HCT116 (cell line): ENCODE data around the gene YWHAB. TPM values are rescaled to one million over a fixed set of nuclear protein-coding genes. Genes with fewer than 3 reads are reported as not detected.
A peak's percentile ranks its signal among the peaks of the same experiment; 100 is the strongest.

Source experiments
- ATAC-seq: fragments of 200-7000 bp; cut with Tn5 transposase; 2 replicates; pipeline ENCODE4 v1.9.1; 2020; ENCODE audit warnings: mild to moderate bottlenecking, moderate library complexity
- BruUV-seq: library from RNA; stranded (reverse); fragments of 400-500 nt; replicated peaks from 2 replicates; lab custom pipeline; 2021; lab: Mats Ljungman, UMichigan
- CTCF ChIA-PET: fragments of 300-600 bp; sonication (Branson Sonifier 250); formaldehyde crosslinking; loops from one replicate; lab custom pipeline; 2021; ENCODE audit warnings: antibody characterized with exemption; lab: Charles Lee
- POLR2A ChIA-PET: fragments of 300-600, 350-600 bp; sonication (Branson Sonifier 250); formaldehyde crosslinking; loops from one replicate; lab custom pipeline; 2021; ENCODE audit warnings: antibody characterized with exemption; lab: Charles Lee
- RAD21 ChIA-PET, 2 experiments: fragments of 300-600 bp; sonication (Branson Sonifier 250); formaldehyde crosslinking; loops; one replicate each; lab custom pipeline; 2023; ENCODE audit warnings: low total read pairs in 2 of 2; ENCODE audit not compliant: uncharacterized antibody in 2 of 2, unreplicated experiment in 2 of 2, low non-redundant PET in 1 of 2; lab: Charles Lee
- DNase-seq: peaks from one replicate; pipeline ENCODE4 v3.0.0-alpha.2; 2010; ENCODE audit warnings: low read depth, low spot score
- H2AFZ ChIP-seq: fragments of 200-600 bp; shearing (Covaris generic), sonication (generic); 2 replicates; pipeline ENCODE4 v1.6.1; 2017; ENCODE audit warnings: low read depth, mixed run types, mixed read lengths, antibody characterized with exemption, low read length; ENCODE audit not compliant: poor library complexity, severe bottlenecking
- H3K27ac ChIP-seq: 2 replicates; pipeline ENCODE4 v1.5.1; 2012; ENCODE audit warnings: low read depth, low read length
- H3K27me3 ChIP-seq: fragments of 200-600 bp; sonication (generic); 2 replicates; pipeline ENCODE4 v1.6.1; 2016; ENCODE audit warnings: mixed run types, low read length, mixed read lengths; ENCODE audit not compliant: insufficient read depth
- H3K36me3 ChIP-seq, 2 experiments: fragments of 200-500 bp in 1 of 2; fragments of 200-600 bp in 1 of 2; sonication (Bioruptor generic) in 1 of 2; sonication (generic) in 1 of 2; 2 replicates each; pipeline versions ENCODE4 v1.5.1 to v1.6.1; 2014 to 2016; ENCODE audit warnings: low read length in 2 of 2, inconsistent platforms in 1 of 2, mixed read lengths in 1 of 2, mixed run types in 1 of 2; ENCODE audit not compliant: insufficient read depth in 2 of 2, control insufficient read depth in 1 of 2
- H3K4me1 ChIP-seq, 2 experiments: fragments of 200-600 bp in 1 of 2; sonication (generic) in 1 of 2; 2 replicates each; pipeline versions ENCODE4 v1.5.1 to v1.6.1; 2012 to 2017; ENCODE audit warnings: low read length in 2 of 2, inconsistent platforms in 1 of 2, mild to moderate bottlenecking in 1 of 2, mixed read lengths in 1 of 2, mixed run types in 1 of 2, moderate library complexity in 1 of 2; ENCODE audit not compliant: insufficient read depth in 2 of 2, control insufficient read depth in 1 of 2
- H3K4me2 ChIP-seq: fragments of 200-600 bp; sonication (generic); 2 replicates; pipeline ENCODE4 v1.6.1; 2017; ENCODE audit warnings: mixed run types, low read length, mixed read lengths
- H3K4me3 ChIP-seq, 2 experiments: fragments of 200-600 bp in 1 of 2; sonication (generic) in 1 of 2; replicated peaks in 1 of 2; 2 replicates each; pipeline ENCODE4 v1.5.1; 2011 to 2016; ENCODE audit warnings: low read length in 2 of 2, control low read depth in 1 of 2, low read depth in 1 of 2, mild to moderate bottlenecking in 1 of 2, mixed read lengths in 1 of 2, mixed run types in 1 of 2
- H3K79me2 ChIP-seq: fragments of 200-600 bp; sonication (generic); 2 replicates; pipeline ENCODE4 v1.6.1; 2017; ENCODE audit warnings: mild to moderate bottlenecking, mixed run types, low read length, moderate library complexity, mixed read lengths; ENCODE audit not compliant: insufficient read depth
- H3K9ac ChIP-seq: fragments of 200-600 bp; sonication (generic); 2 replicates; pipeline ENCODE4 v1.6.1; 2016; ENCODE audit warnings: low read length, mixed read lengths
- H3K9me2 ChIP-seq: fragments of 200-600 bp; sonication (generic), shearing (Covaris generic); 2 replicates; pipeline ENCODE4 v1.6.1; 2017; ENCODE audit warnings: mixed run types, mild to moderate bottlenecking, moderate library complexity; ENCODE audit not compliant: insufficient read depth
- H3K9me3 ChIP-seq, 2 experiments: fragments of 200-500 bp in 1 of 2; fragments of 200-600 bp in 1 of 2; sonication (Bioruptor generic) in 1 of 2; sonication (generic) in 1 of 2; 2 replicates each; pipeline ENCODE4 v1.6.1; 2014 to 2017; ENCODE audit warnings: low read length in 2 of 2, mixed read lengths in 2 of 2, inconsistent platforms in 1 of 2, low read depth in 1 of 2, mild to moderate bottlenecking in 1 of 2, mixed run types in 1 of 2, moderate library complexity in 1 of 2; ENCODE audit not compliant: control insufficient read depth in 1 of 2, insufficient read depth in 1 of 2
- H4K20me1 ChIP-seq: fragments of 200-600 bp; sonication (generic), shearing (Covaris generic); 2 replicates; pipeline ENCODE4 v1.6.1; 2017; ENCODE audit warnings: mixed run types, mild to moderate bottlenecking, moderate library complexity; ENCODE audit not compliant: insufficient read depth
- CBX3 ChIP-seq: IDR thresholded peaks from 2 replicates; pipeline ENCODE4 v1.6.1; 2012; ENCODE audit warnings: low read depth
- CEBPB ChIP-seq: IDR thresholded peaks from 2 replicates; pipeline ENCODE4 v1.6.1; 2012; ENCODE audit warnings: low read depth
- EGR1 ChIP-seq: IDR thresholded peaks from 2 replicates; pipeline ENCODE4 v1.6.1; 2012; ENCODE audit warnings: low read depth
- EZH2 ChIP-seq: fragments of 200-600 bp; sonication (generic); IDR thresholded peaks from 2 replicates; pipeline ENCODE4 v1.6.1; 2017; ENCODE audit warnings: antibody characterized with exemption, mixed run types
- POLR2AphosphoS5 ChIP-seq: IDR thresholded peaks from 2 replicates; pipeline ENCODE4 v1.6.1; 2011; ENCODE audit warnings: mild to moderate bottlenecking, low read depth, low read length, moderate library complexity
- RAD21 ChIP-seq: IDR thresholded peaks from 2 replicates; pipeline ENCODE4 v1.6.1; 2012; ENCODE audit warnings: low read depth, mild to moderate bottlenecking
- YY1 ChIP-seq: IDR thresholded peaks from 2 replicates; pipeline ENCODE4 v1.6.1; 2011; ENCODE audit warnings: low read length, low read depth, moderate library complexity, mild to moderate bottlenecking; ENCODE audit not compliant: insufficient replicate concordance; ENCODE audit errors: extremely low read depth
- ZFX ChIP-seq: fragments of 450-650 bp; IDR thresholded peaks from 2 replicates; pipeline ENCODE4 v1.6.1; 2017
- intact Hi-C: fragments of 100-400 bp; cut with micrococcal nuclease; formaldehyde crosslinking; loops from 2 replicates; pipeline ENCODE4 v1.10.0; 2022
- total RNA-seq: library from RNA; stranded (reverse); gene quantifications from one replicate; pipeline ENCODE4 v1.2.1, GENCODE V29; 2021; ENCODE audit not compliant: unreplicated experiment
- TF ChIP-seq, protein P1 (sequence below): IDR thresholded peaks from 2 replicates; pipeline ENCODE4 v1.6.1; 2012
- TF ChIP-seq, protein P2 (sequence below), 3 experiments: fragments of 200-600 bp in 1 of 3; sonication (generic) in 1 of 3; IDR thresholded peaks in 2 of 3; conservative IDR thresholded peaks in 1 of 3; 2 replicates each; pipeline ENCODE4 v1.5.1; 2012 to 2017; ENCODE audit warnings: low read depth in 2 of 3, low read length in 2 of 3, antibody characterized with exemption in 1 of 3, borderline replicate concordance in 1 of 3, control low read depth in 1 of 3, mild to moderate bottlenecking in 1 of 3, mixed read lengths in 1 of 3, mixed run types in 1 of 3, moderate library complexity in 1 of 3; ENCODE audit not compliant: insufficient read depth in 1 of 3

Gene YWHAB
- total RNA-seq, 1 experiment from 2014 or later = 200 TPM

DNA sequence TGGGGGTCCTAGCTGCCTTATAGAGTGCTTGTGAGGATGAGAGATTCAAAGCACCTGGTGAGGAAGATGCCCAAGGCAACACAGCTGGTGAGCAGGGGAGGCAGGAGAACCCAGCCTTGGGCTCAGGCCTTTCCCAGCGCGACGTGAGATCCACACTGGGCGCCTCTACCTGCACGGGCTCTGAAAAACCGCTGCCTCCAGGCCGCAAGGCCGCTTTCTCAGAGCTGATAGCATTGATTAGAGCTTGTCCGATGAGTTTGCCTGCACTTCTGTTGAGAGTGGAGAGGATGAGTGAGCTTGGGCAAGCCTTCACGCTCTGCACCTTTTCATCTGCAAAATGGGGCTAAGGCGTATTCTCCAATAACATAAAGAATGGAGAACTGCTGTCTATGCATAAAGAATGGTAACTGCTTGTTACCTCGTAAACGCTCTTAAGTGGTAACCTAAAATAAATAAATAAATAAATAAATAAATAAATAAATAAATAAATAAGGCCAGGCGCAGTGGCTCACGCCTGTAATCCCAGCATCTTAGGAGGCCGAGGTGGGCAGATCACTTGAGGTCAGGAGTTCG is 25.3 kb downstream of the YWHAB start:
- ATAC-seq (peak; percentile 16), DNase-seq (no peak)
- H3K27ac ChIP-seq = peak overlapping the region; percentile 61
- peaks cover 12 to 17% of the 10 kb centered on the region in 2 experiments; a peak in 3 of 4 replicates for H3K4me1 ChIP-seq
- CTCF ChIA-PET = no interaction called here
- intact Hi-C loops = no loop called here
- peaks cover 21% of the 10 kb centered on the region for H3K79me2 ChIP-seq
- H3K4me2 ChIP-seq = peak overlapping the region; percentile 93
- peak overlapping the region; percentile 67 to 97 for H3K4me3 ChIP-seq
- POLR2A ChIA-PET = interaction anchor here (0.9 kb wide), 1 partner anchor 26 kb away, joined by 3 read pairs; the partner anchor contains the start of gene YWHAB
- RAD21 ChIA-PET = no interaction called here
- peaks cover 36 to 38% of the 10 kb centered on the region in 2 experiments for H3K36me3 ChIP-seq
- H3K9me2 ChIP-seq = no peaks in the 10 kb centered on the region
- peak overlapping the region; percentile 77 for H3K9ac ChIP-seq
- no peaks in the 10 kb centered on the region for H4K20me1 ChIP-seq
- TSS peak; percentile 91 for BruUV-seq
- TF ChIP-seq ZFX = peak; percentile 16; the same call in 1 of the 2 replicates
- TF ChIP-seq, protein P1, sequence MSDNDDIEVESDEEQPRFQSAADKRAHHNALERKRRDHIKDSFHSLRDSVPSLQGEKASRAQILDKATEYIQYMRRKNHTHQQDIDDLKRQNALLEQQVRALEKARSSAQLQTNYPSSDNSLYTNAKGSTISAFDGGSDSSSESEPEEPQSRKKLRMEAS = no peak
- TF ChIP-seq, all 23 proteins: peak for 1
- H3K27me3 ChIP-seq = no peaks in the 10 kb centered on the region
- no peak overlapping the region for H2AFZ ChIP-seq
- H3K9me3 ChIP-seq = no peaks in the 10 kb centered on the region

DNA sequence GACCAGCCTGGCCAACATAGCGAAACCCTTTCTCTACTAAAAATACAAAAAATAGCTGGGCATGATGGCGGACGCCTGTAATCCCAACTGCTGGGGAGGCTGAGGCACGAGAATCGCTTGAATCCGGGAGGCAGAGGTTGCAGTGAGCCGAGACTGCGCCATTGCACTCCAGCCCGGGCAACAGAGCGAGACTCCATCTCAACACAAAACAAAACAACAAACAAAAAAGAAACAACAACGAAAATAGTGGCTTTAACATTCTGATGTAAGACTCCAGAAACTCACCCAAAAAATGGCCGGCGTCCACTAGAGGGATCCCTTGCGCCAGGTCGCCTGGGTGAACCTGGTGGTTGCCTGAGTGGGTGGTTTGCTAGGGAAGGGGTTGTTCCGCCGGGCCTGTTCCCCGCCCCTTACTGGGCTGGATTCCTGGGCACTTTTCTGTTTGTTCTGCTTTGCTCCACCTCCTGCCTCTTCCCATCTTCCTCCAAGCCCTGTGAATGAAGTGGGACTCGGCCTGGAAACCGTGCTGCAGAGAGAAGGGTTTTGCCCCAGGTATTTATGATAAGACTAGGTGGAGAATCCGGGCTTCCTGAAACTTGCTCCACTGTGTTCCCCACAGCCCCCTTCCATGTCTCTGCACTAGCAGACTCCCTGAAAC is 25.9 kb downstream of the YWHAB start:
- Histone ChIP-seq H3K9ac (peak overlapping the region; percentile 34), H3K79me2 (peaks cover 21% of the 10 kb centered on the region), H3K9me3 (no peaks in the 10 kb centered on the region), H4K20me1 (no peaks in the 10 kb centered on the region), H3K9me2 (no peaks in the 10 kb centered on the region), H3K4me1 (peaks cover 12 to 17% of the 10 kb centered on the region in 2 experiments; a peak in 3 of 4 replicates), H3K4me2 (peak overlapping the region; percentile 93), H3K27me3 (no peaks in the 10 kb centered on the region), H3K4me3 (peak overlapping the region; percentile 67 to 97), H2AFZ (no peak overlapping the region), H3K36me3 (peaks cover 35 to 36% of the 10 kb centered on the region in 2 experiments; a peak in 3 of 4 replicates), H3K27ac (peak overlapping the region; percentile 3; the same call in 1 of the 2 replicates)
- TF ChIP-seq RAD21 (peak; percentile 57), CEBPB (peak; percentile 74), YY1 (peak; percentile 82), POLR2AphosphoS5 (peak; percentile 52; the same call in 1 of the 2 replicates), EZH2 (no peak), EGR1 (peak; percentile 77), CBX3 (no peak)
- TF ChIP-seq, protein P2, sequence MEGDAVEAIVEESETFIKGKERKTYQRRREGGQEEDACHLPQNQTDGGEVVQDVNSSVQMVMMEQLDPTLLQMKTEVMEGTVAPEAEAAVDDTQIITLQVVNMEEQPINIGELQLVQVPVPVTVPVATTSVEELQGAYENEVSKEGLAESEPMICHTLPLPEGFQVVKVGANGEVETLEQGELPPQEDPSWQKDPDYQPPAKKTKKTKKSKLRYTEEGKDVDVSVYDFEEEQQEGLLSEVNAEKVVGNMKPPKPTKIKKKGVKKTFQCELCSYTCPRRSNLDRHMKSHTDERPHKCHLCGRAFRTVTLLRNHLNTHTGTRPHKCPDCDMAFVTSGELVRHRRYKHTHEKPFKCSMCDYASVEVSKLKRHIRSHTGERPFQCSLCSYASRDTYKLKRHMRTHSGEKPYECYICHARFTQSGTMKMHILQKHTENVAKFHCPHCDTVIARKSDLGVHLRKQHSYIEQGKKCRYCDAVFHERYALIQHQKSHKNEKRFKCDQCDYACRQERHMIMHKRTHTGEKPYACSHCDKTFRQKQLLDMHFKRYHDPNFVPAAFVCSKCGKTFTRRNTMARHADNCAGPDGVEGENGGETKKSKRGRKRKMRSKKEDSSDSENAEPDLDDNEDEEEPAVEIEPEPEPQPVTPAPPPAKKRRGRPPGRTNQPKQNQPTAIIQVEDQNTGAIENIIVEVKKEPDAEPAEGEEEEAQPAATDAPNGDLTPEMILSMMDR (IDR thresholded peaks at IDR 0.05 in 2 of 3, conservative IDR thresholded peaks at IDR 0.05 in 1 of 3; ENCODE audit: borderline replicate concordance in 1 of 3, insufficient read depth in 1 of 3, low read depth in 2 of 3, low read length in 2 of 3) = peak; percentile 45 to 69 (median 67); a peak in 5 of 6 replicates
- ChIA-PET POLR2A (interaction anchor here (0.9 kb wide), 1 partner anchor 26 kb away, joined by 3 read pairs; the partner anchor contains the start of gene YWHAB), CTCF (no interaction called here), RAD21 (no interaction called here)
- BruUV-seq = no TSS peak
- intact Hi-C loops = no loop called here
- DNase-seq = peak; percentile 69
- ATAC-seq = peak; percentile 71
